Measurements from ENCODE around the gene ACOT12. TPM values are rescaled to one million over a fixed set of nuclear protein-coding genes. Genes with fewer than 3 reads are reported as not detected.
"Not testable (repeated sequence)": the region's sequence is repeated elsewhere in the genome, so short reads cannot be mapped to it uniquely, and the experiment has no call there.

The ACOT12 gene
- total RNA-seq, 1 donor from 2014 or later = not detected

- peak; percentile 71 for TF ChIP-seq CTCF (IDR thresholded peaks at IDR 0.05; ENCODE audit: unreplicated experiment)
- Mint-ChIP-seq H3K27me3 (ENCODE audit: low read depth) (no peaks in the 10 kb centered on the region), H3K27ac (no peak overlapping the region), H3K9me3 (no peaks in the 10 kb centered on the region), H3K4me1 (no peaks in the 10 kb centered on the region), H3K4me3 (no peak overlapping the region), H3K36me3 (no peaks in the 10 kb centered on the region)
- no peak for DNase-seq (ENCODE audit: low spot score in 2 of 2, unreplicated experiment in 2 of 2)
Measured at GRCh38 chr5:81345411-81346003, 48.4 kb downstream of the ACOT12 start.

DNA sequence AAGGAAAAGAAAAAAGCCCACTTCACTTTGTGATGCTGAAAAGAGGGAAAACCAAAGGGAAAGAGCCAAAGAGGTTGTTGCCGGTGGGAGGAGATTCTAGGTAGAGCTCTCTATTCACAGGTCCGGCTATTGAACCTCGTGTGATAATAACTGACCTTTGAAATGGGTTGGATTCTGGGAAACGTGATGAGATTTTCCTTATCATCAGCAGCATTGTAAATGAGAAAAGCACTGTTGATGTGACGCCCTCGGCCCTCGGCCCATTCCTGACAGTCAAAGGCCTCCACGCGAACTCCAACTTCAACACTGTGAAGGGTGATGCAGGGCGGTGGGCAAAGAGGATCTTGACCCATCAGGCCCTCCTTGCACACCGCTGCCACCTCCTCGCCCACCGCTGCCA is 49.2 kb downstream of the ACOT12 start:
- no peak for DNase-seq (ENCODE audit: low spot score in 2 of 2, unreplicated experiment in 2 of 2)
- H3K9me3 Mint-ChIP-seq = no peaks in the 10 kb centered on the region
- no peaks in the 10 kb centered on the region for H3K4me1 Mint-ChIP-seq
- H3K4me3 Mint-ChIP-seq = no peak overlapping the region
- H3K36me3 Mint-ChIP-seq = no peaks in the 10 kb centered on the region
- H3K27me3 Mint-ChIP-seq (ENCODE audit: low read depth) = no peaks in the 10 kb centered on the region
- TF ChIP-seq CTCF (IDR thresholded peaks at IDR 0.05; ENCODE audit: unreplicated experiment) = no peak
- H3K27ac Mint-ChIP-seq = no peak overlapping the region

DNA sequence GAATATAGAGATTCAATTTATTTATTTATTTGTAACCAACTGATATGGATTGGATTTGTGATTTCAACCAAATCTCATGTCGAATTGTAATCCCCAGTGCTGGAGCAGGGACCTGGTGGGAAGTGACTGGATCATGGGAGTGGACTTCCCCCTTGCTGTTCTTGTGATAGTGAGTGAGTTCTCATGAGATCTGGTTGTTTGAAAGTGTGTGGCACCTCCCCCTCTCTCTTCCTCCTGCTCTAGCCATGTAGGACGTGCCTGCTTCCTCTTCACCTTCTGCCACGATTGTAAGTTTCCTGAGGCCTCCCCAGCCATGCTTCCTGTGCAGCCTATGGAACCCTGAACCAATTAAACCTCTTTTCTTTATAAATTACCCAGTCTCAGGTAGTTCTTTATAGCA is 55.7 kb downstream of the ACOT12 start:
- not testable (repeated sequence) for H3K4me1 Mint-ChIP-seq; H3K36me3 Mint-ChIP-seq; H3K4me3 Mint-ChIP-seq; H3K27ac Mint-ChIP-seq; DNase-seq (ENCODE audit: low spot score in 2 of 2, unreplicated experiment in 2 of 2); H3K27me3 Mint-ChIP-seq (ENCODE audit: low read depth); H3K9me3 Mint-ChIP-seq

- H3K36me3 Mint-ChIP-seq = no peaks in the 10 kb centered on the region
- H3K4me1 Mint-ChIP-seq = no peaks in the 10 kb centered on the region
- no peaks in the 10 kb centered on the region for H3K27me3 Mint-ChIP-seq (ENCODE audit: low read depth)
- H3K27ac Mint-ChIP-seq = no peak overlapping the region
- H3K4me3 Mint-ChIP-seq = no peak overlapping the region
- no peaks in the 10 kb centered on the region for H3K9me3 Mint-ChIP-seq
- TF ChIP-seq CTCF (IDR thresholded peaks at IDR 0.05; ENCODE audit: unreplicated experiment) = no peak
- DNase-seq (ENCODE audit: low spot score in 2 of 2, unreplicated experiment in 2 of 2) = no peak
Measured at GRCh38 chr5:81337803-81338202, 56.1 kb downstream of the ACOT12 start.

DNA sequence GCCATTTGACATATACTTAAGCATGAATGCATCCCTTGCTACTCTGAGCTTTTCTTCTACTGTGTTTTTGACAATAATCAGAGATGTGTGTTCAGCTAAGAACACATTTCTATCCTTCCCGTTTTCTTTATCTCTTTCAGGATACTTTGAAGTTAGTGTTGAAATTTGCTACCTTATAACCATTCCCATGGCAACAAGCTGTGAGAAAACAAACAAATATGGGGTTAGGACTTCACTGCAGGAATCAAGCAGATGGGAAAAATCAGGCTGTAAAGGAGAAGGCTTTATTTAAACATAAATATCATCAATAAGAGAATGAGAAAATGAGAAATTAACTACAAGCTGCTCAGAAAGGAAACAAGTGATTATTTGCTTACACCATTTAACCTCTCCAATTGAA is 57.4 kb downstream of the ACOT12 start:
- no peak overlapping the region for H3K4me3 Mint-ChIP-seq
- no peaks in the 10 kb centered on the region for H3K36me3 Mint-ChIP-seq
- no peak for TF ChIP-seq CTCF (IDR thresholded peaks at IDR 0.05; ENCODE audit: unreplicated experiment)
- H3K27ac Mint-ChIP-seq = no peak overlapping the region
- no peak for DNase-seq (ENCODE audit: low spot score in 2 of 2, unreplicated experiment in 2 of 2)
- H3K27me3 Mint-ChIP-seq (ENCODE audit: low read depth) = no peaks in the 10 kb centered on the region
- no peaks in the 10 kb centered on the region for H3K9me3 Mint-ChIP-seq
- no peaks in the 10 kb centered on the region for H3K4me1 Mint-ChIP-seq

DNA sequence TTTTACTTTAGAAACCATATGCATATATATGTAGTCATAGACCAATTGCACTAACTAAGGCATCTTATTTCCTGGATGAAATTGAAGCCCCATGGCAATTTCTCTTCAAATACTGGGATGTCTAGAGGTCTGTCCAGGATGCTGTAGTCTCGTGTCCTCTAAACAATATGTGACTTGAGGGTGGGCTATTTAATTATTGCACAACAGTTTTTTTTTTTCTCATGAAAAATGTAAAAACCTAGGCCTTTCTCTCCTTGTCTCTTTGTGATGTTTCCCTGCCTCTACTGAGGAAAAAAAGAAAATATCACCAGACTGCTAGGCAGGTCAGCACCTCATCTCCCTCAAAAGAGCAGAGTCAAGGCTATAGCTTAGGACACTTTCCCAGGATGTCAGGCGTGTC is 58.0 kb downstream of the ACOT12 start:
- no peaks in the 10 kb centered on the region for H3K27me3 Mint-ChIP-seq (ENCODE audit: low read depth)

More for the DNA sequence above, 58.0 kb downstream of the ACOT12 start:
- Mint-ChIP-seq H3K36me3 (no peaks in the 10 kb centered on the region), H3K27ac (no peak overlapping the region), H3K9me3 (no peaks in the 10 kb centered on the region), H3K4me3 (no peak overlapping the region), H3K4me1 (no peaks in the 10 kb centered on the region)
- no peak for TF ChIP-seq CTCF (IDR thresholded peaks at IDR 0.05; ENCODE audit: unreplicated experiment)
- no peak for DNase-seq (ENCODE audit: low spot score in 2 of 2, unreplicated experiment in 2 of 2)
